HepG2 (cell line): Measurements from ENCODE around the gene IL22RA1. TPM values are rescaled to one million over a fixed set of nuclear protein-coding genes. Genes with fewer than 3 reads are reported as not detected.
A peak's percentile ranks its signal among the peaks of the same experiment; 100 is the strongest.

ENCODE experiments used
- BCL6 ChIP-seq: IDR thresholded peaks from 2 replicates; pipeline ENCODE4 v1.6.1; 2016; ENCODE audit warnings: missing genetic modification reagents, missing compliant biosample characterization
- CBX5 ChIP-seq: sonication (generic); formaldehyde crosslinking; IDR thresholded peaks from 2 replicates; pipeline ENCODE4 v1.4.0; 2020; ENCODE audit warnings: missing genetic modification reagents, borderline replicate concordance
- FOSL2 ChIP-seq: sonication (generic); formaldehyde crosslinking; IDR thresholded peaks from 2 replicates; pipeline ENCODE4 v1.4.0; 2020; ENCODE audit warnings: missing genetic modification reagents
- FOXA1 ChIP-seq, 2 experiments: fragments of 450-650 bp in 1 of 2; sonication (generic) in 1 of 2; formaldehyde crosslinking in 1 of 2; IDR thresholded peaks; 2 replicates each; pipeline versions ENCODE4 v1.4.0 to v1.6.1; 2016 to 2020; ENCODE audit warnings: missing genetic modification reagents in 1 of 2
- FOXJ3 ChIP-seq: sonication (generic); formaldehyde crosslinking; IDR thresholded peaks from 2 replicates; pipeline ENCODE4 v1.4.0; 2020; ENCODE audit warnings: missing genetic modification reagents, mild to moderate bottlenecking, borderline replicate concordance
- GATAD2A ChIP-seq: IDR thresholded peaks from 2 replicates; pipeline ENCODE4 v1.6.1; 2016
- HDAC2 ChIP-seq: sonication (generic); formaldehyde crosslinking; IDR thresholded peaks from 2 replicates; pipeline ENCODE4 v1.4.0; 2020; ENCODE audit warnings: missing genetic modification reagents
- HNF4A ChIP-seq: sonication (generic); formaldehyde crosslinking; IDR thresholded peaks from 2 replicates; pipeline ENCODE4 v1.4.0; 2020; ENCODE audit warnings: missing genetic modification reagents
- NCOA2 ChIP-seq: sonication (generic); formaldehyde crosslinking; IDR thresholded peaks from 2 replicates; pipeline ENCODE4 v1.8.0; 2022; ENCODE audit warnings: inconsistent platforms
- NR2F1 ChIP-seq, 2 experiments: fragments of 450-650 bp in 1 of 2; formaldehyde crosslinking in 1 of 2; IDR thresholded peaks; 2 replicates each; pipeline versions ENCODE4 v1.5.0 to v1.6.1; 2016 to 2020; ENCODE audit warnings: mild to moderate bottlenecking in 1 of 2, missing compliant biosample characterization in 1 of 2, missing genetic modification reagents in 1 of 2, moderate library complexity in 1 of 2
- PAX8 ChIP-seq: sonication (generic); formaldehyde crosslinking; IDR thresholded peaks from 2 replicates; pipeline ENCODE4 v1.8.0; 2022; ENCODE audit warnings: mild to moderate bottlenecking, missing genetic modification reagents, borderline replicate concordance
- PHF21A ChIP-seq: sonication (generic); formaldehyde crosslinking; IDR thresholded peaks from 2 replicates; pipeline ENCODE4 v1.5.0; 2020; ENCODE audit warnings: mild to moderate bottlenecking, missing genetic modification reagents
- RARA ChIP-seq: IDR thresholded peaks from 2 replicates; pipeline ENCODE4 v1.6.1; 2016; ENCODE audit warnings: missing genetic modification reagents, missing compliant biosample characterization
- SAP130 ChIP-seq: IDR thresholded peaks from 2 replicates; pipeline ENCODE4 v1.6.1; 2016; ENCODE audit warnings: low read depth
- SIN3B ChIP-seq: fragments of 150-350 bp; IDR thresholded peaks from 2 replicates; pipeline ENCODE4 v1.6.1; 2014; ENCODE audit warnings: low read length
- SMAD3 ChIP-seq: sonication (generic); formaldehyde crosslinking; IDR thresholded peaks from 2 replicates; pipeline ENCODE4 v1.4.0; 2020; ENCODE audit warnings: missing genetic modification reagents
- SOX13 ChIP-seq, 3 experiments: fragments of 450-650 bp in 1 of 3; sonication (generic) in 1 of 3; formaldehyde crosslinking in 1 of 3; IDR thresholded peaks in 2 of 3; conservative IDR thresholded peaks in 1 of 3; 2 replicates each; pipeline versions ENCODE4 v1.5.0 to v1.6.1; 2016 to 2020; ENCODE audit warnings: antibody characterized with exemption in 1 of 3, mild to moderate bottlenecking in 1 of 3, missing compliant biosample characterization in 1 of 3, missing genetic modification reagents in 1 of 3, moderate library complexity in 1 of 3
- SOX5 ChIP-seq: IDR thresholded peaks from 2 replicates; pipeline ENCODE4 v1.6.1; 2016; ENCODE audit warnings: borderline replicate concordance
- SP5 ChIP-seq: IDR thresholded peaks from 2 replicates; pipeline ENCODE4 v1.6.1; 2016; ENCODE audit warnings: low read depth, borderline replicate concordance
- ZBTB20 ChIP-seq: sonication (generic); formaldehyde crosslinking; IDR thresholded peaks from 2 replicates; pipeline ENCODE4 v1.8.1; 2023; ENCODE audit warnings: missing genetic modification reagents, low read depth, mild to moderate bottlenecking, borderline replicate concordance
- ZNF30 ChIP-seq: sonication (generic); formaldehyde crosslinking; IDR thresholded peaks from 2 replicates; pipeline ENCODE4 v1.5.0; 2020; ENCODE audit warnings: mild to moderate bottlenecking, missing genetic modification reagents
- ZNF614 ChIP-seq: IDR thresholded peaks from 2 replicates; pipeline ENCODE4 v1.6.1; 2018; ENCODE audit warnings: missing biosample characterization, missing genetic modification reagents, inconsistent platforms, borderline replicate concordance
- ZSCAN9 ChIP-seq: IDR thresholded peaks from 2 replicates; pipeline ENCODE4 v1.6.1; 2016; ENCODE audit warnings: borderline replicate concordance
- polyA plus RNA-seq, 8 experiments: library from polyadenylated mRNA; depleted of rRNA in 3 of 8; stranded (reverse) in 7 of 8; unstranded in 1 of 8; fragments of >200 nt; fragmentation: Illumina TruSeq in 4 of 8; extraction: Trizol in 4 of 8; gene quantifications; 2 replicates each; pipeline versions ENCODE4 v1.2.1 to v1.2.3, GENCODE V29; 2011 to 2016; ENCODE audit warnings: low read depth in 4 of 8, missing spikeins in 1 of 8, mixed read lengths in 1 of 8; ENCODE audit not compliant: insufficient read depth in 1 of 8
- total RNA-seq, 5 experiments: library from RNA; depleted of rRNA; stranded (reverse); fragments of >200 nt; fragmentation: Illumina TruSeq; extraction: Trizol; gene quantifications; 2 replicates each; pipeline ENCODE4 v1.2.3, GENCODE V29; 2016; ENCODE audit warnings: low read depth in 1 of 5
- TF ChIP-seq, protein P1 (sequence below): sonication (generic); formaldehyde crosslinking; IDR thresholded peaks from 2 replicates; pipeline ENCODE4 v1.4.0; 2020; ENCODE audit warnings: missing genetic modification reagents
- TF ChIP-seq, protein P2 (sequence below): IDR thresholded peaks from 2 replicates; pipeline ENCODE4 v1.6.1; 2012; ENCODE audit warnings: inconsistent platforms
- TF ChIP-seq, protein P3 (sequence below): sonication (generic); formaldehyde crosslinking; IDR thresholded peaks from 2 replicates; pipeline ENCODE4 v1.4.0; 2020; ENCODE audit warnings: missing genetic modification reagents, borderline replicate concordance

The IL22RA1 gene
- total and polyA plus RNA-seq, 2 of the 13 experiments (the other 11 are each of a cell fraction or from before 2014, with no cell fraction given): 4.4 to 10.2 TPM

DNA sequence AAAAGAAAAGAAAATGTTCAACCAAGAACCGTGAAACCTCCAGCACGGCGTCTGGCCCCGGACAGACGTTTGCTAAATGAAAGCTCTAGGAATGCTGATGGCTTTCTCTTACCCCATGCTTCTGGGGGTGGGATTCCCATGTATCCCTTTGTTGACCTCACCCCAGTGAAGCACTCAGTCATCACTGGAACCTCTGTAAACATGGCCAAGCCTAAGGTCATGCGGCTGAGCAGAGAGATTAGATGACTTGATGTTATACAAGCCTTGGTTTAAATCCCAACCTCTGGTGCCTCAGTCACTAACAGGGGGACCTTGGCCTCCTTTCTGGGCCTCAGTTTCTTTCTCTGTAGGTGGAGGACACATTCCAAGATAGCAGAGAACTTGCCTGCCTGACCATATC is 28.2 kb downstream of the IL22RA1 start (continued):
- TF ChIP-seq SOX13 (IDR thresholded peaks at IDR 0.05): no peak
- 0 out of 4 replicates have a peak, but pooled peaks of 1 of the 2 experiments have one; percentile 47 for TF ChIP-seq SOX13 (CRISPR knock-in tag; conservative IDR thresholded peaks at IDR 0.05 in 1 of 2, IDR thresholded peaks at IDR 0.05 in 1 of 2)
- peak; percentile 34; the same call in 1 of the 2 replicates for TF ChIP-seq NCOA2 (CRISPR knock-in tag)
- TF ChIP-seq FOXJ3 (CRISPR knock-in tag): 0 out of 2 replicates have a peak, but pooled peaks have one; percentile 27
- TF ChIP-seq ZSCAN9 (CRISPR knock-in tag): 0 out of 2 replicates have a peak, but pooled peaks have one; percentile 38
- 0 out of 2 replicates have a peak, but pooled peaks have one; percentile 33 for TF ChIP-seq CBX5 (CRISPR knock-in tag)
- TF ChIP-seq PAX8 (CRISPR knock-in tag): no peak
- TF ChIP-seq SOX5 (CRISPR knock-in tag): peak; percentile 53; the same call in 1 of the 2 replicates
- TF ChIP-seq FOSL2 (CRISPR knock-in tag): peak; percentile 66
- peak; percentile 84 for TF ChIP-seq BCL6 (CRISPR knock-in tag)
- TF ChIP-seq, protein P1, sequence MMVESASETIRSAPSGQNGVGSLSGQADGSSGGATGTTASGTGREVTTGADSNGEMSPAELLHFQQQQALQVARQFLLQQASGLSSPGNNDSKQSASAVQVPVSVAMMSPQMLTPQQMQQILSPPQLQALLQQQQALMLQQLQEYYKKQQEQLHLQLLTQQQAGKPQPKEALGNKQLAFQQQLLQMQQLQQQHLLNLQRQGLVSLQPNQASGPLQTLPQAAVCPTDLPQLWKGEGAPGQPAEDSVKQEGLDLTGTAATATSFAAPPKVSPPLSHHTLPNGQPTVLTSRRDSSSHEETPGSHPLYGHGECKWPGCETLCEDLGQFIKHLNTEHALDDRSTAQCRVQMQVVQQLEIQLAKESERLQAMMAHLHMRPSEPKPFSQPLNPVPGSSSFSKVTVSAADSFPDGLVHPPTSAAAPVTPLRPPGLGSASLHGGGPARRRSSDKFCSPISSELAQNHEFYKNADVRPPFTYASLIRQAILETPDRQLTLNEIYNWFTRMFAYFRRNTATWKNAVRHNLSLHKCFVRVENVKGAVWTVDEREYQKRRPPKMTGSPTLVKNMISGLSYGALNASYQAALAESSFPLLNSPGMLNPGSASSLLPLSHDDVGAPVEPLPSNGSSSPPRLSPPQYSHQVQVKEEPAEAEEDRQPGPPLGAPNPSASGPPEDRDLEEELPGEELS (CRISPR knock-in tag): peak; percentile 71
- TF ChIP-seq, protein P2, sequence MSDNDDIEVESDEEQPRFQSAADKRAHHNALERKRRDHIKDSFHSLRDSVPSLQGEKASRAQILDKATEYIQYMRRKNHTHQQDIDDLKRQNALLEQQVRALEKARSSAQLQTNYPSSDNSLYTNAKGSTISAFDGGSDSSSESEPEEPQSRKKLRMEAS: no peak
- peak; percentile 66 for TF ChIP-seq SP5 (CRISPR knock-in tag)
- TF ChIP-seq SMAD3: no peak
- TF ChIP-seq RARA (CRISPR knock-in tag): peak; percentile 93
- TF ChIP-seq, protein P3, sequence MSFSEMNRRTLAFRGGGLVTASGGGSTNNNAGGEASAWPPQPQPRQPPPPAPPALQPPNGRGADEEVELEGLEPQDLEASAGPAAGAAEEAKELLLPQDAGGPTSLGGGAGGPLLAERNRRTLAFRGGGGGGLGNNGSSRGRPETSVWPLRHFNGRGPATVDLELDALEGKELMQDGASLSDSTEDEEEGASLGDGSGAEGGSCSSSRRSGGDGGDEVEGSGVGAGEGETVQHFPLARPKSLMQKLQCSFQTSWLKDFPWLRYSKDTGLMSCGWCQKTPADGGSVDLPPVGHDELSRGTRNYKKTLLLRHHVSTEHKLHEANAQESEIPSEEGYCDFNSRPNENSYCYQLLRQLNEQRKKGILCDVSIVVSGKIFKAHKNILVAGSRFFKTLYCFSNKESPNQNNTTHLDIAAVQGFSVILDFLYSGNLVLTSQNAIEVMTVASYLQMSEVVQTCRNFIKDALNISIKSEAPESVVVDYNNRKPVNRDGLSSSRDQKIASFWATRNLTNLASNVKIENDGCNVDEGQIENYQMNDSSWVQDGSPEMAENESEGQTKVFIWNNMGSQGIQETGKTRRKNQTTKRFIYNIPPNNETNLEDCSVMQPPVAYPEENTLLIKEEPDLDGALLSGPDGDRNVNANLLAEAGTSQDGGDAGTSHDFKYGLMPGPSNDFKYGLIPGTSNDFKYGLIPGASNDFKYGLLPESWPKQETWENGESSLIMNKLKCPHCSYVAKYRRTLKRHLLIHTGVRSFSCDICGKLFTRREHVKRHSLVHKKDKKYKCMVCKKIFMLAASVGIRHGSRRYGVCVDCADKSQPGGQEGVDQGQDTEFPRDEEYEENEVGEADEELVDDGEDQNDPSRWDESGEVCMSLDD (CRISPR knock-in tag): peak; percentile 82; the same call in 1 of the 2 replicates
- 0 out of 2 replicates have a peak, but pooled peaks have one; percentile 18 for TF ChIP-seq PHF21A (CRISPR knock-in tag)
- 0 out of 2 replicates have a peak, but pooled peaks have one; percentile 42 for TF ChIP-seq ZNF614 (CRISPR knock-in tag)
- TF ChIP-seq NR2F1 (CRISPR knock-in tag; IDR thresholded peaks at IDR 0.05): peak in 1 of 2 experiments; percentile 54; a peak in 1 of 4 replicates
- TF ChIP-seq HNF4A (CRISPR knock-in tag): peak; percentile 29; the same call in 1 of the 2 replicates
- TF ChIP-seq GATAD2A: peak; percentile 60
- TF ChIP-seq HDAC2 (CRISPR knock-in tag): peak; percentile 58; the same call in 1 of the 2 replicates
- TF ChIP-seq SAP130 (CRISPR knock-in tag): peak; percentile 66
- TF ChIP-seq FOXA1 (IDR thresholded peaks at IDR 0.05): no peak
- peak; percentile 88 for TF ChIP-seq FOXA1 (CRISPR knock-in tag; IDR thresholded peaks at IDR 0.05)
- TF ChIP-seq SIN3B: no peak
- no peak for TF ChIP-seq ZBTB20 (CRISPR knock-in tag)
- no peak for TF ChIP-seq ZNF30 (CRISPR knock-in tag)
